Mammary epithelial cell (primary cell): ENCODE results near the gene PLCG2.

Experiments
- EZH2 ChIP-seq: IDR thresholded peaks from 2 replicates; pipeline ENCODE4 v1.6.1; 2012; ENCODE audit warnings: low read length, inconsistent platforms, borderline replicate concordance
- TF ChIP-seq, protein P1 (sequence below), 2 donors: IDR thresholded peaks in 1 of 2; conservative IDR thresholded peaks in 1 of 2; 2 replicates each; pipeline ENCODE4 v1.5.1; 2011 to 2012; ENCODE audit warnings: inconsistent platforms in 2 of 2, low read length in 2 of 2, mild to moderate bottlenecking in 2 of 2, control low read depth in 1 of 2, low read depth in 1 of 2; ENCODE audit not compliant: insufficient read depth in 1 of 2; ENCODE audit errors: extremely low read depth in 1 of 2

DNA sequence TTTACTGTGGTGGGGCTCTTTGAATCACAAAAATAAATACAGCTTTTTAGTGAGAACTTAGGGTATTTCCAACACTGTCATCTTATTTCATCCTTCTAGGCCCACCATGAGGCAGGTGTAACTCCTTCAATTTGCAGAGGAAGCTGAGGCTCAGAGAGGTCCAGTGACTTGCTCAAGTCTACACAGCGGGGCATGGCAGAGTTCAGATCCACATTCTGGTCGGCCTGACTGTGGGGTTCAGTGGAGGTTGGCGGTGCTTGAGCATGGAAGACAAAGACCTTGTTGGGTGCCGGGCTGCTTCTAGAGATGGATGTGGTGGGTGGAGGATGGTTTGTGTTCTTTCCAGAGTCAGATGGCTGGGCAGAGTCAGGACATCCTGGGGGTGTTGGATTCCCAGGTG is 39.8 kb downstream of the PLCG2 start:
- TF ChIP-seq, protein P1, sequence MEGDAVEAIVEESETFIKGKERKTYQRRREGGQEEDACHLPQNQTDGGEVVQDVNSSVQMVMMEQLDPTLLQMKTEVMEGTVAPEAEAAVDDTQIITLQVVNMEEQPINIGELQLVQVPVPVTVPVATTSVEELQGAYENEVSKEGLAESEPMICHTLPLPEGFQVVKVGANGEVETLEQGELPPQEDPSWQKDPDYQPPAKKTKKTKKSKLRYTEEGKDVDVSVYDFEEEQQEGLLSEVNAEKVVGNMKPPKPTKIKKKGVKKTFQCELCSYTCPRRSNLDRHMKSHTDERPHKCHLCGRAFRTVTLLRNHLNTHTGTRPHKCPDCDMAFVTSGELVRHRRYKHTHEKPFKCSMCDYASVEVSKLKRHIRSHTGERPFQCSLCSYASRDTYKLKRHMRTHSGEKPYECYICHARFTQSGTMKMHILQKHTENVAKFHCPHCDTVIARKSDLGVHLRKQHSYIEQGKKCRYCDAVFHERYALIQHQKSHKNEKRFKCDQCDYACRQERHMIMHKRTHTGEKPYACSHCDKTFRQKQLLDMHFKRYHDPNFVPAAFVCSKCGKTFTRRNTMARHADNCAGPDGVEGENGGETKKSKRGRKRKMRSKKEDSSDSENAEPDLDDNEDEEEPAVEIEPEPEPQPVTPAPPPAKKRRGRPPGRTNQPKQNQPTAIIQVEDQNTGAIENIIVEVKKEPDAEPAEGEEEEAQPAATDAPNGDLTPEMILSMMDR (conservative IDR thresholded peaks at IDR 0.05 in 1 of 2, IDR thresholded peaks at IDR 0.05 in 1 of 2; ENCODE audit: extremely low read depth in 1 of 2, insufficient read depth in 1 of 2, low read depth in 1 of 2, low read length in 2 of 2) = no peak
- TF ChIP-seq EZH2 = no peak
